Psoas muscle (tissue), 8 donors: ENCODE data around the gene IBA57. TPM values are rescaled to one million over a fixed set of nuclear protein-coding genes. Genes with fewer than 3 reads are reported as not detected.

Experiments
- ATAC-seq, 4 donors: fragments of 200-7000 bp; cut with Tn5 transposase; one replicate each; pipeline ENCODE4 v1.9.1; 2020; ENCODE audit warnings: moderate library complexity in 3 of 4, mild to moderate bottlenecking in 2 of 4
- DNase-seq, 2 donors: peaks; one replicate each; pipeline ENCODE4 v3.0.0-alpha.2; 2020
- H3K27ac ChIP-seq: fragments of 200-600 bp; one replicate; pipeline ENCODE4 v1.8.0; 2022
- H3K27me3 ChIP-seq, 3 donors: fragments of 200-600 bp in 1 of 3; one replicate each; pipeline versions ENCODE4 v1.6.1 to v1.8.0; 2013 to 2022; ENCODE audit warnings: low read length in 2 of 3, mild to moderate bottlenecking in 2 of 3, moderate library complexity in 1 of 3; ENCODE audit not compliant: insufficient read depth in 3 of 3
- H3K36me3 ChIP-seq, 2 donors: fragments of 200-600 bp in 1 of 2; one replicate each; pipeline versions ENCODE4 v1.6.1 to v1.8.0; 2013 to 2022; ENCODE audit warnings: low read depth in 1 of 2, mild to moderate bottlenecking in 1 of 2, moderate library complexity in 1 of 2; ENCODE audit not compliant: insufficient read depth in 1 of 2
- H3K4me1 ChIP-seq: fragments of 200-600 bp; one replicate; pipeline ENCODE4 v1.8.0; 2022
- H3K4me3 ChIP-seq: fragments of 200-600 bp; one replicate; pipeline ENCODE4 v1.8.0; 2022; ENCODE audit warnings: mild to moderate bottlenecking
- H3K9me3 ChIP-seq: fragments of 200-600 bp; one replicate; pipeline ENCODE4 v1.8.0; 2022
- WGBS, 3 donors: extraction: QIAGEN DNeasy Blood & Tissue Kit; methylation state at CpG; one replicate each; pipeline versions ENCODE4 v1.1.6 to v1.1.7; 2013; 5-methylcytosine and 5-hydroxymethylcytosine counted together
- intact Hi-C, 2 donors: fragments of 100-400 bp; cut with DNase I; formaldehyde crosslinking; loops; one replicate each; pipeline versions ENCODE4 v1.11.0 to v1.14.2; 2022
- polyA plus RNA-seq, 3 donors: library from polyadenylated mRNA; stranded (reverse); fragments of 200-250 nt; gene quantifications; one replicate each; pipeline ENCODE4 v1.2.3, GENCODE V29; 2013
- total RNA-seq, 4 donors: library from RNA; stranded (reverse); fragmentation: NEBNext Ultra II Directional in 2 of 4; extraction: Animal tissue kit (Norgen Biotek cat#: 25700) in 2 of 4; gene quantifications; one replicate each; pipeline versions ENCODE4 v1.2.1 to v1.2.4, GENCODE V29; 2021 to 2023
- TF ChIP-seq, protein P1 (sequence below): fragments of 200-600 bp; IDR thresholded peaks from one replicate; pipeline ENCODE4 v1.8.0; 2022; ENCODE audit warnings: antibody characterized with exemption
- donor health status: healthy with polysubstance abuse.
- donor health status: DM: no; HTN: no; CAD: no; lungs with moderate emphysema.
- donor health status: Bipolar disorder and iron deficiency.
- donor health status: healthy.
- donor health status: DM: yes; HTN: yes; CAD: no.
- donor health status: DM: no; HTN: no; CAD: no.
- donor health status: DM: no; HTN: no; CAD: no.
- donor health status: DM: yes; HTN: yes; CAD: no.

IBA57 gene
- total and polyA plus RNA-seq, 7 donors, result 7.7 to 26.2 (median 15.1) TPM

DNA sequence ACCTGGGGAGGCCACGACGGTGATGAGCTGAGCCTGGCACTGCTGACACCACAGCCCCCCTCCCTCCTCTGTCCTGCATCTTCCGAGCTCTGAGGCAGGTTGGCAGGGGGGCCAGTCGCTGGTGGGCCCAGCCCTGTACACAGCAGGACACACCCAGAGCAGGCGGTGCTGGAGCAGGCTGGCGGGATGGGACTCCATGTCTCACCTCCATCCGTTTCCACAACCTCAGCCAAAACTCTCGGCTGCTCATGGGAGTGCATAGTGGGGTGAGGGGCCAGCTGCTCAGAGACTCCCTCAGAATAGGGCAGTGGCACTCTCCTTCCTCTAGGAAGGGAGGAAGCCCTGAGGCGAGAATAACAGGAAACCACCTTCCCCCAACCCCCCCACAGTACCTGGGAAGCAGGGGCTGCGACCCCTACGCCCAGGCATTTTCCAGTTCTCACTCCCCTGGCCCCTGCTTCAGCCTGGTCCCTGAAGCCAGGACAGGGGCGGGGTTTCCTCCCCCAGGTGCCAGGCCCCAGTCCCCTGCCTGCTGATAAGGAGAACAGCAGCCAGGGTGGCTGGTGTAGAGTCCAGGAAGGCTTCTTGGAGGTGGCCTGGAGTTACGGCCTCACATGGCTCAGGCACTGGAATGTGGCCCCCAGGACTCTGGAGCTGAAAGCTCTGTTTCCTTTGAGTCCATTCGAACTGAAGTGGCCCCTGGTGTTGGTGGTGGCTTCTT, 3.2 kb upstream of the IBA57 start:
- peaks cover 34% of the 10 kb centered on the region for H3K4me1 ChIP-seq
- H3K9me3 ChIP-seq, result no peaks in the 10 kb centered on the region
- no peak overlapping the region for H3K4me3 ChIP-seq
- TF ChIP-seq, protein P1, sequence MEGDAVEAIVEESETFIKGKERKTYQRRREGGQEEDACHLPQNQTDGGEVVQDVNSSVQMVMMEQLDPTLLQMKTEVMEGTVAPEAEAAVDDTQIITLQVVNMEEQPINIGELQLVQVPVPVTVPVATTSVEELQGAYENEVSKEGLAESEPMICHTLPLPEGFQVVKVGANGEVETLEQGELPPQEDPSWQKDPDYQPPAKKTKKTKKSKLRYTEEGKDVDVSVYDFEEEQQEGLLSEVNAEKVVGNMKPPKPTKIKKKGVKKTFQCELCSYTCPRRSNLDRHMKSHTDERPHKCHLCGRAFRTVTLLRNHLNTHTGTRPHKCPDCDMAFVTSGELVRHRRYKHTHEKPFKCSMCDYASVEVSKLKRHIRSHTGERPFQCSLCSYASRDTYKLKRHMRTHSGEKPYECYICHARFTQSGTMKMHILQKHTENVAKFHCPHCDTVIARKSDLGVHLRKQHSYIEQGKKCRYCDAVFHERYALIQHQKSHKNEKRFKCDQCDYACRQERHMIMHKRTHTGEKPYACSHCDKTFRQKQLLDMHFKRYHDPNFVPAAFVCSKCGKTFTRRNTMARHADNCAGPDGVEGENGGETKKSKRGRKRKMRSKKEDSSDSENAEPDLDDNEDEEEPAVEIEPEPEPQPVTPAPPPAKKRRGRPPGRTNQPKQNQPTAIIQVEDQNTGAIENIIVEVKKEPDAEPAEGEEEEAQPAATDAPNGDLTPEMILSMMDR, result no peak
- H3K27ac ChIP-seq, result peak overlapping the region; percentile 99
- no peak for ATAC-seq
- intact Hi-C loops, result loop anchor here in 1 of 2 donors (1.0 kb wide), 1 partner anchor 22 kb away; the partner anchor contains the start of gene GUK1
- peak in 1 of 2 donors; percentile 67 for DNase-seq
- peaks cover 0 to 11% (median 0%) of the 10 kb centered on the region in 3 donors for H3K27me3 ChIP-seq
- 24 to 33% (median 29%) methylated on average over 13 to 14 of the region's 14 CpGs for WGBS, 3 donors
- no peaks in the 10 kb centered on the region for H3K36me3 ChIP-seq

DNA sequence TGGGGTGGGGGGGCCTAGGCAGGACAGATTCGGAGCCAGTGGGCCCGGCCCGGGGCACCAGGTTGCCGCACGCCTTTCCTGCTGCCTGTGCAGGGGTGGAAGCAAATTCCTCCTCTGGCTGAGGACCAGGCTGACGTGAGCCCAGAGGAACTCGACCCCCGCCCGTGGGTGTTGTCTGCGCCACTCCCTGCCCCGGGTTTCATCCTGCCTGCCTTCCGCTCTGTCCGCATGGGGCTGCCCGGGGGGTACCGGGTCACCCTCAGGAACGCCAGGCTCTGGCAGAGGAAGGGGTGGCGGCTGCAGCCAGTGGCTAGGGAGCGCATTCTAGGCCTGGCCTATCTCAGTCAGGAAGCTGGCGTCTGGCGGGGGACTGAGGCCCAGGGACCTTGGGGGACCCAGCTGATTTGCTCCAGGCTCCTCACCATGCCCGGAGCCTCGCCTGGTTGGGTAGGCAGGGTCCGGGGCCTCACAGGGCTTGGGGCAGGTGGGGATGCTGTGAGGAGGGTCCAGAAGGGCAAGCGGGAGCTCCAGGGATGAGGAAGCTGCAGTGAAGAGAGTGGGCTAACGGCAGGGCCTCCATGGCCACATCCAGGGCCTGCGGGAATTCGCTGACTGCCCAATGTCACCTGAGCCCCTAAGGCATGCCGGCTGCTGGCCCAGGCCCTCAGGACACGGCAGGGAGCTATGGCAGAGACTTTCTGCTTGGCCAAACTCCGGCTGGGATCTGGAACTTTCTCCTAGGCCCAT, 2.4 kb upstream of the IBA57 start:
- Histone ChIP-seq H3K4me1 (peaks cover 35% of the 10 kb centered on the region), H3K36me3 (no peaks in the 10 kb centered on the region), H3K9me3 (no peaks in the 10 kb centered on the region), H3K27ac (peak overlapping the region; percentile 99), H3K4me3 (no peak overlapping the region), H3K27me3 (peaks cover 0 to 5% (median 0%) of the 10 kb centered on the region in 3 donors)
- ATAC-seq (no peak), DNase-seq (peak; percentile 65 to 74)
- intact Hi-C loops, result no loop called here
- TF ChIP-seq, protein P1, result no peak
- WGBS, 3 donors, result 32 to 51% (median 37%) methylated on average over 21 to 30 of the region's 30 CpGs

DNA sequence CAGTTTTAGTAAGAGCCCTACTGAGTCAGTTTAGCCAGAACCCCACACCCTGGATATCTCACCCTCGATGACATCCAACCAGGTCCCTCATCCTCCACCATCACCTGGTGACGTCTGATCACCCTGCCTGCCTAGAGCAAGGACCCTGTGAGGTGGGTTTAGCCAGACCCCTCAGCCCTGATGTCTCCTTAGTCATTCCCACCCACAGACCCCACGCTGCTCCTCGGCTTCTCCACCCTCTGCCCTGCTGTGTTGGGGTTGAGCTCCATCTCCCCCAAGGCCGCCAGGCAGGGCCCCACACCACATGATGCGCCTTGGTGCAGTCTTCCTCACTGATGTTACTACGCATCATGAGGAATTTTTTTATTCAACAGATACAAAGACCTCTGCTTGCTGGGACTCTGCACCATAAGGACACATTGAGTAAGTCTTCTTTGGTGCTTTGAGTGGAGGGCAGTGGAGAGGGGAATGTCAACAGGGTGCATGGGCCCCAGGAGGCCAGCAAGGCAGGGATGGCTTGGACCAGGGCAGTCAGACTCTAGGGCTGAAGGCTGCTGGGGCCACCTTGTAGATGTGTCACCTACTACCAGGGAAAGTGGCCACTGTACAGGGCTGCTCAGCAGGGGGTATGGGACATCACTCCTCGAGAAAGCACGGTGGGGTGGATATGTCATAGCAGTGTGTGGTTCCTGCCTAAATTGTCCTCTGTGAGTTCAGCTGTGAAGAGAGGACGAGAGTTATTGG, 1.7 kb upstream of the IBA57 start:
- peak overlapping the region; percentile 99 for H3K27ac ChIP-seq
- H3K36me3 ChIP-seq, result no peaks in the 10 kb centered on the region
- intact Hi-C loops, result no loop called here
- no peaks in the 10 kb centered on the region for H3K27me3 ChIP-seq
- TF ChIP-seq, protein P1, result no peak
- H3K4me1 ChIP-seq, result peaks cover 35% of the 10 kb centered on the region
- WGBS, 3 donors, result 84 to 90% (median 89%) methylated on average over 10 of the region's 10 CpGs
- H3K9me3 ChIP-seq, result no peaks in the 10 kb centered on the region
- H3K4me3 ChIP-seq, result no peak overlapping the region
- DNase-seq, result peak in 1 of 2 donors; percentile 55
- ATAC-seq, result no peak

DNA sequence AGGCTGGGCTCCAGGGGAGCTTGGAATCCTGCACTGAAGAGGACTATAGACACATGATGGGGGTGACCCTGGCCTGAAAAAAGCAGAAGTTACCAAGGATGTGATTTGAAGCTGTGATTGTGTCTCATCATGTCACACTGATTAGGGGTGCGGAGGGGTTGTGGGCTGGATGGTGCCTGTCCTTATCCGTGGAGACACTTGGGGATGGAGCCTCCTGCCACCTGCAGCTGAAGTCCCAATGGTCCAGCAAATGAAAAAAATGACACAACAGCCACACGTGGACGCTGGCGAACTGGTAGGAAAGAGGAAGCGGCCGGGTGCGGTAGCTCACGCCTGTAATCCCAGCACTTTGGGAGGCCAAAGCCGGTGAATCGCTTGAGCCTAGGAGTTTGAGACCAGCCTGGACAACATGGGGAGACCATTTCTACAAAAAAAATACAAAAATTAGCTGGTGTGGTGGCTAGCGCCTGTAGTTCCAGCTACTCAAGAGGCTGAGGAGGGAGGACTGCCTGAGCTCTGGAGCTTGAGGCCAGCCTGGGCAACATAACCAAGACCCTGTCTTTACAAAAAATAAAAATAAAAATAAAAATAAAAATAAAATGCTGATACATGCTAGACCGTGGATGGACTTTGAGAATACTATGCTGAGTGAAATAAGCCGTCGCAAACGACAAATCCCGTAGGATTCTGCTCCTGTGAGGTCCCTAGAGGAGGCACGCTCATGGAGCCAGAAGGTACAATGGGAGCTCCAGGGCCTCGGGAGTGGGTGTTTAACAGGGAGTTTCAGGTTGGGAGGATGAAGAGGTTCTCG, 838 bp upstream of the IBA57 start:
- H3K27me3 ChIP-seq, result no peaks in the 10 kb centered on the region
- DNase-seq (peak in 1 of 2 donors; percentile 56), ATAC-seq (peak in 2 of 4 donors; percentile 0 to 2)
- no peaks in the 10 kb centered on the region for H3K36me3 ChIP-seq
- TF ChIP-seq, protein P1, result no peak
- peak overlapping the region; percentile 99 for H3K27ac ChIP-seq
- peaks cover 35% of the 10 kb centered on the region for H3K4me1 ChIP-seq
- H3K9me3 ChIP-seq, result no peaks in the 10 kb centered on the region
- intact Hi-C loops, result loop anchor here in 1 of 2 donors (5.0 kb wide), 1 partner anchor 32 kb away; no protein-coding TSS in a partner anchor
- 46 to 51% (median 49%) methylated on average over 20 of the region's 20 CpGs for WGBS, 3 donors
- H3K4me3 ChIP-seq, result peak overlapping the region; percentile 75
